GM12878 (cell line): Measurements from ENCODE around the gene BTBD19. TPM values are rescaled to one million over a fixed set of nuclear protein-coding genes. Genes with fewer than 3 reads are reported as not detected.

ENCODE experiments used
- ATAC-seq: fragments of 200-7000 bp; cut with Tn5 transposase; 3 replicates; pipeline ENCODE4 v1.9.1; 2020; ENCODE audit warnings: mild to moderate bottlenecking, moderate library complexity
- BruUV-seq: library from RNA; stranded (reverse); fragments of 400-500 nt; replicated peaks from 2 replicates; lab custom pipeline; 2021; lab: Mats Ljungman, UMichigan
- CTCF ChIA-PET: fragments of 300-600 bp; sonication (Branson Sonifier 250); formaldehyde crosslinking; extraction: SDS; loops from one replicate; lab custom pipeline; 2021; ENCODE audit warnings: inconsistent platforms; lab: Yijun Ruan, JAX
- POLR2A ChIA-PET: fragments of 350-600 bp; formaldehyde crosslinking; extraction: SDS; loops from one replicate; lab custom pipeline; 2021; ENCODE audit warnings: inconsistent platforms; lab: Charles Lee
- RAD21 ChIA-PET: fragments of 300-600 bp; sonication (Branson Sonifier 250); formaldehyde crosslinking; loops from one replicate; lab custom pipeline; 2023; ENCODE audit warnings: antibody characterized with exemption; ENCODE audit not compliant: unreplicated experiment; lab: Charles Lee
- SMC1A ChIA-PET: fragments of 300-600 bp; sonication (Branson Sonifier 250); formaldehyde crosslinking; loops from one replicate; lab custom pipeline; 2023; ENCODE audit not compliant: unreplicated experiment, uncharacterized antibody; lab: Charles Lee
- DNase-seq: peaks from one replicate; pipeline ENCODE4 v3.0.0-alpha.2; 2011; ENCODE audit warnings: low read depth, low spot score
- FAIRE-seq: peaks from 3 replicates; lab custom pipeline; 2011; peaks lifted over from hg19 to GRCh38; lab: Jason Lieb, UNC
- H2AFZ ChIP-seq: 2 replicates; pipeline ENCODE4 v1.6.0; 2011; ENCODE audit warnings: low read depth, low read length, control low read depth; ENCODE audit not compliant: control insufficient read depth
- H3K27ac ChIP-seq: 2 replicates; pipeline ENCODE4 v1.5.1; 2011; ENCODE audit warnings: control low read depth; ENCODE audit not compliant: control insufficient read depth, insufficient read depth
- H3K27me3 ChIP-seq, 2 experiments: replicated peaks in 1 of 2; 2 replicates each; pipeline versions ENCODE4 v1.6.0 to v1.6.1; 2011; ENCODE audit warnings: low read length in 1 of 2; ENCODE audit not compliant: control insufficient read depth in 2 of 2, insufficient read depth in 2 of 2
- H3K36me3 ChIP-seq, 2 experiments: 2 replicates each; pipeline ENCODE4 v1.5.1; 2011; ENCODE audit warnings: low read length in 1 of 2; ENCODE audit not compliant: control insufficient read depth in 2 of 2, insufficient read depth in 2 of 2
- H3K4me1 ChIP-seq: 2 replicates; pipeline ENCODE4 v1.6.1; 2011; ENCODE audit warnings: mild to moderate bottlenecking, low read length, moderate library complexity, mixed read lengths; ENCODE audit not compliant: control insufficient read depth, insufficient read depth
- H3K4me2 ChIP-seq: 2 replicates; pipeline ENCODE4 v1.6.0; 2011; ENCODE audit warnings: control low read depth; ENCODE audit not compliant: control insufficient read depth, insufficient read depth
- H3K4me3 ChIP-seq: fragments of 200-600 bp; sonication (generic); 2 replicates; pipeline ENCODE4 v1.5.1; 2016
- H3K79me2 ChIP-seq: 2 replicates; pipeline ENCODE4 v1.6.0; 2011; ENCODE audit warnings: low read length; ENCODE audit not compliant: control insufficient read depth, insufficient read depth
- H3K9ac ChIP-seq: 2 replicates; pipeline ENCODE4 v1.8.0; 2011; ENCODE audit warnings: low read length, control low read depth, mixed read lengths; ENCODE audit not compliant: control insufficient read depth, insufficient read depth
- H3K9me3 ChIP-seq: replicated peaks from 3 replicates; pipeline ENCODE4 v1.5.1; 2011; ENCODE audit warnings: mild to moderate bottlenecking, low read length; ENCODE audit not compliant: control insufficient read depth, insufficient read depth
- H4K20me1 ChIP-seq: 2 replicates; pipeline ENCODE4 v1.6.0; 2011; ENCODE audit not compliant: control insufficient read depth, insufficient read depth
- BCL11A ChIP-seq: IDR thresholded peaks from 2 replicates; pipeline ENCODE4 v1.6.1; 2011; ENCODE audit warnings: low read depth, low read length
- EED ChIP-seq: sonication (generic); IDR thresholded peaks from 2 replicates; pipeline ENCODE4 v1.6.1; 2016; ENCODE audit warnings: antibody characterized with exemption, low read depth
- FOXM1 ChIP-seq: IDR thresholded peaks from 2 replicates; pipeline ENCODE4 v1.6.1; 2012; ENCODE audit warnings: low read depth, mild to moderate bottlenecking, inconsistent platforms, low read length, moderate library complexity
- MAX ChIP-seq: IDR thresholded peaks from 2 replicates; pipeline ENCODE4 v1.6.1; 2012; ENCODE audit warnings: low read depth, low read length, improper control_type of control experiment
- MLLT1 ChIP-seq: fragments of 450-650 bp; IDR thresholded peaks from 2 replicates; pipeline ENCODE4 v1.6.1; 2016; ENCODE audit warnings: mild to moderate bottlenecking
- MTA2 ChIP-seq: fragments of 450-650 bp; IDR thresholded peaks from 2 replicates; pipeline ENCODE4 v1.6.1; 2016; ENCODE audit warnings: low read depth, mild to moderate bottlenecking, moderate library complexity
- MYC ChIP-seq: IDR thresholded peaks from 2 replicates; pipeline ENCODE4 v1.6.1; 2011; ENCODE audit warnings: mild to moderate bottlenecking, low read length, moderate library complexity, inconsistent platforms; ENCODE audit not compliant: insufficient read depth, insufficient replicate concordance, insufficient read length, severe bottlenecking
- PAX5 ChIP-seq: IDR thresholded peaks from 2 replicates; pipeline ENCODE4 v1.6.1; 2011; ENCODE audit warnings: low read depth, low read length, borderline replicate concordance
- POLR2A ChIP-seq: IDR thresholded peaks from 2 replicates; pipeline ENCODE4 v1.6.1; 2011; ENCODE audit warnings: low read depth, mild to moderate bottlenecking, low read length
- SMARCA5 ChIP-seq: fragments of 450-650 bp; IDR thresholded peaks from 2 replicates; pipeline ENCODE4 v1.6.1; 2017; ENCODE audit warnings: mild to moderate bottlenecking
- SP1 ChIP-seq: IDR thresholded peaks from one replicate; pipeline ENCODE4 v1.6.1; 2011; ENCODE audit warnings: low read depth, low read length
- SPI1 ChIP-seq: IDR thresholded peaks from 2 replicates; pipeline ENCODE4 v1.6.1; 2011; ENCODE audit warnings: low read depth, mild to moderate bottlenecking, low read length, moderate library complexity, borderline replicate concordance; ENCODE audit not compliant: insufficient read depth
- SREBF1 ChIP-seq: IDR thresholded peaks from 2 replicates; pipeline ENCODE4 v1.6.1; 2012; ENCODE audit warnings: mild to moderate bottlenecking, low read length
- TCF3 ChIP-seq: IDR thresholded peaks from 2 replicates; pipeline ENCODE4 v1.6.1; 2012; ENCODE audit warnings: low read depth, mild to moderate bottlenecking, low read length, borderline replicate concordance; ENCODE audit not compliant: insufficient read depth
- WRNIP1 ChIP-seq: IDR thresholded peaks from 2 replicates; pipeline ENCODE4 v1.6.1; 2011; ENCODE audit warnings: low read depth, low read length, improper control_type of control experiment, borderline replicate concordance
- ZNF217 ChIP-seq: fragments of 450-650 bp; IDR thresholded peaks from 2 replicates; pipeline ENCODE4 v1.6.1; 2017; ENCODE audit warnings: antibody characterized with exemption, mild to moderate bottlenecking
- ZNF24 ChIP-seq: fragments of 450-650 bp; IDR thresholded peaks from 2 replicates; pipeline ENCODE4 v1.6.1; 2017; ENCODE audit warnings: antibody characterized with exemption, mild to moderate bottlenecking
- WGBS: methylation state at CpG from one replicate; pipeline ENCODE4 v1.1.6; 2016; ENCODE audit warnings: low lambda C conversion rate; ENCODE audit not compliant: insufficient replicate concordance, insufficient coverage; ENCODE audit errors: missing lambda C conversion rate; 5-methylcytosine and 5-hydroxymethylcytosine counted together
- in situ Hi-C: fragments of 300-500 bp; cut with MboI; formaldehyde crosslinking; loops from 9 replicates; pipeline ENCODE4 v1.14.3; 2018; ENCODE audit warnings: mixed read lengths
- intact Hi-C: fragments of 100-400 bp; cut with micrococcal nuclease; formaldehyde crosslinking; loops from one replicate; pipeline ENCODE4 v1.14.2; 2022; ENCODE audit not compliant: unreplicated experiment
- polyA plus RNA-seq, 11 experiments: library from polyadenylated mRNA; depleted of rRNA in 4 of 11; unstranded in 6 of 11; stranded (reverse) in 5 of 11; fragments of >200 nt; fragmentation: Nextera tagmentation in 4 of 11; fragmentation: Illumina TruSeq in 1 of 11; extraction: Ambion mirVana in 4 of 11; extraction: Trizol in 1 of 11; gene quantifications; 1 replicate in 1 of 11; 2 replicates in 10 of 11; pipeline versions ENCODE4 v1.2.1 to v1.2.3, GENCODE V29; 2011 to 2016; ENCODE audit warnings: inconsistent platforms in 2 of 11, missing spikeins in 2 of 11, low read depth in 1 of 11
- total RNA-seq, 4 experiments: library from RNA; depleted of rRNA in 3 of 4; stranded (reverse); fragments of >200 nt in 3 of 4; fragmentation: Illumina TruSeq in 1 of 4; extraction: Trizol in 1 of 4; gene quantifications; 2 replicates each; pipeline versions ENCODE4 v1.2.1 to v1.2.3, GENCODE V29; 2013 to 2021
- TF ChIP-seq, protein P1 (sequence below): fragments of 450-650 bp; IDR thresholded peaks from 2 replicates; pipeline ENCODE4 v1.6.1; 2014; ENCODE audit warnings: mild to moderate bottlenecking
- TF ChIP-seq, protein P2 (sequence below): IDR thresholded peaks from 2 replicates; pipeline ENCODE4 v1.6.1; 2011; ENCODE audit warnings: low read depth, low read length, improper control_type of control experiment, borderline replicate concordance

The BTBD19 gene
- total and polyA plus RNA-seq, 10 of the 15 experiments (the other 5 are each of a cell fraction or from before 2014, with no cell fraction given) = 0.13 to 2.7 (median 0.42) TPM

GRCh38 chr1:44808938-44809917 is 905 bp downstream of the BTBD19 start:
- Histone ChIP-seq H3K9me3 (no peaks in the 10 kb centered on the region), H3K9ac (peak overlapping the region; percentile 75), H3K36me3 (peaks cover 3 to 4% of the 10 kb centered on the region in 2 experiments; a peak in 3 of 4 replicates), H3K4me2 (peak overlapping the region; percentile 71), H4K20me1 (no peaks in the 10 kb centered on the region), H3K4me1 (peaks cover 48% of the 10 kb centered on the region), H3K79me2 (no peaks in the 10 kb centered on the region), H3K27ac (peak overlapping the region; percentile 95), H3K4me3 (no peak overlapping the region), H2AFZ (peak overlapping the region; percentile 70), H3K27me3 (no peaks in the 10 kb centered on the region)
- intact Hi-C loops (no loop called here), in situ Hi-C loops (loop anchor here (5.0 kb wide), 1 partner anchor 77 kb away; the partner anchor contains the start of gene RNU5D-1)
- ChIA-PET RAD21 (interaction anchor here (1.0 to 3.5 kb wide), 14 partner anchors 9 to 530 kb away, joined by 3 to 41 read pairs (median 4); partner anchors contain the start of genes HECTD3, PLK3, RNU5D-1 and RPS8), SMC1A (interaction anchor here (0.8 to 4.6 kb wide), 13 partner anchors 8 to 202 kb away, joined by 3 to 52 read pairs (median 5); partner anchors contain the start of genes HECTD3, PLK3, RNU5D-1 and RPS8), CTCF (interaction anchor here (0.5 to 4.1 kb wide), 18 partner anchors 10 to 205 kb away, joined by 3 to 47 read pairs (median 4); partner anchors contain the start of genes BEST4, PLK3 and RNU5D-1), POLR2A (interaction anchor here (0.7 to 5.1 kb wide), 22 partner anchors 9 to 498 kb away, joined by 3 to 59 read pairs (median 5); partner anchors contain the start of genes ARMH1, HECTD3, KIF2C and PLK3)
- DNase-seq = peak; percentile 84
- peak; percentile 97 for FAIRE-seq
- peak; percentile 55 for ATAC-seq
- BruUV-seq = TSS peak; percentile 71
- WGBS = 26% methylated on average over 6 of the region's 6 CpGs
- TF ChIP-seq EED (peak; percentile 84), SMARCA5 (peak; percentile 17; the same call in 1 of the 2 replicates), MLLT1 (0 out of 2 replicates have a peak, but pooled peaks have one; percentile 17), MYC (no peak), PAX5 (peak; percentile 53; the same call in 1 of the 2 replicates), POLR2A (peak; percentile 72), ZNF217 (no peak), BCL11A (no peak), WRNIP1 (no peak), ZNF24 (no peak), TCF3 (0 out of 2 replicates have a peak, but pooled peaks have one; percentile 59), SREBF1 (no peak), FOXM1 (no peak), SPI1 (peak; percentile 46; the same call in 1 of the 2 replicates), MAX (peak; percentile 14; the same call in 1 of the 2 replicates), MTA2 (peak; percentile 52), SP1 (peak; percentile 64)
- TF ChIP-seq, protein P1, sequence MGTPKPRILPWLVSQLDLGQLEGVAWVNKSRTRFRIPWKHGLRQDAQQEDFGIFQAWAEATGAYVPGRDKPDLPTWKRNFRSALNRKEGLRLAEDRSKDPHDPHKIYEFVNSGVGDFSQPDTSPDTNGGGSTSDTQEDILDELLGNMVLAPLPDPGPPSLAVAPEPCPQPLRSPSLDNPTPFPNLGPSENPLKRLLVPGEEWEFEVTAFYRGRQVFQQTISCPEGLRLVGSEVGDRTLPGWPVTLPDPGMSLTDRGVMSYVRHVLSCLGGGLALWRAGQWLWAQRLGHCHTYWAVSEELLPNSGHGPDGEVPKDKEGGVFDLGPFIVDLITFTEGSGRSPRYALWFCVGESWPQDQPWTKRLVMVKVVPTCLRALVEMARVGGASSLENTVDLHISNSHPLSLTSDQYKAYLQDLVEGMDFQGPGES = no peak
- TF ChIP-seq, protein P2, sequence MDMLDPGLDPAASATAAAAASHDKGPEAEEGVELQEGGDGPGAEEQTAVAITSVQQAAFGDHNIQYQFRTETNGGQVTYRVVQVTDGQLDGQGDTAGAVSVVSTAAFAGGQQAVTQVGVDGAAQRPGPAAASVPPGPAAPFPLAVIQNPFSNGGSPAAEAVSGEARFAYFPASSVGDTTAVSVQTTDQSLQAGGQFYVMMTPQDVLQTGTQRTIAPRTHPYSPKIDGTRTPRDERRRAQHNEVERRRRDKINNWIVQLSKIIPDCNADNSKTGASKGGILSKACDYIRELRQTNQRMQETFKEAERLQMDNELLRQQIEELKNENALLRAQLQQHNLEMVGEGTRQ = no peak
